Measurements from ENCODE around the gene TPD52L2. TPM values are rescaled to one million over a fixed set of nuclear protein-coding genes. Genes with fewer than 3 reads are reported as not detected.

Gene TPD52L2
- total RNA-seq, 1 experiment from 2014 or later: 175 TPM

GRCh38 chr20:63940472-63941266, 75.6 kb downstream of the TPD52L2 start:
- Mint-ChIP-seq H3K4me1 (ENCODE audit: insufficient read depth, unreplicated experiment) (no peaks in the 10 kb centered on the region), H3K27ac (ENCODE audit: low read depth, unreplicated experiment) (no peak overlapping the region), H3K4me3 (ENCODE audit: unreplicated experiment) (no peak overlapping the region), H3K27me3 (ENCODE audit: insufficient read depth, unreplicated experiment) (no peaks in the 10 kb centered on the region), H3K36me3 (ENCODE audit: insufficient read depth, unreplicated experiment) (peaks cover 70% of the 10 kb centered on the region), H3K9me3 (ENCODE audit: unreplicated experiment) (no peaks in the 10 kb centered on the region)
- intact Hi-C loops (cut with micrococcal nuclease): no loop called here
- CTCF ChIA-PET: interaction anchor here (0.8 to 1.0 kb wide), 2 partner anchors 30 to 179 kb away, joined by 3 to 4 read pairs; no protein-coding TSS in a partner anchor
- no peak for DNase-seq (ENCODE audit: unreplicated experiment)
- no peak for TF ChIP-seq CTCF (IDR thresholded peaks at IDR 0.05; ENCODE audit: unreplicated experiment)
- POLR2A ChIA-PET: interaction anchor here (0.7 to 0.9 kb wide), 3 partner anchors 76 to 419 kb away, joined by 3 to 5 read pairs (median 3); partner anchors contain the start of gene TPD52L2
- BruUV-seq (replicated peaks): no TSS peak

Small RNA genes lying within 50 kb of the gene (microRNA-seq; reads per million reads assigned to microRNA genes)
- gene MIR1914 (3.4 reads per million, percentile 25 among the genes with 10 or more reads in this experiment), gene MIR941-1 (not detected), gene MIR941-2 (not detected), gene MIR941-3 (not detected), gene MIR941-4 (not detected), gene MIR941-5 (not detected)

Other genes with a start within 250 kb of the TPD52L2 start
- gene GMEB2, start 238.2 kb upstream of the TPD52L2 start, total RNA-seq (2022): 14.9 and 19.6 TPM in 2 replicates
- gene STMN3, start 211.8 kb upstream of the TPD52L2 start, total RNA-seq (2022): 1.7 and 5.3 TPM in 2 replicates
- gene RTEL1, start 207.0 kb upstream of the TPD52L2 start, total RNA-seq (2022): 27.9 and 39.2 TPM in 2 replicates
- gene TNFRSF6B, start 168.6 kb upstream of the TPD52L2 start, total RNA-seq (2022): 12.3 and 24.4 TPM in 2 replicates
- 60.1 and 65.4 TPM in 2 replicates for gene ARFRP1, start 157.3 kb upstream of the TPD52L2 start, total RNA-seq (2022)
- 19.5 and 22.2 TPM in 2 replicates for gene ZGPAT, start 157.2 kb upstream of the TPD52L2 start, total RNA-seq (2022)
- 10.1 and 16.0 TPM in 2 replicates for gene LIME1, start 128.6 kb upstream of the TPD52L2 start, total RNA-seq (2022)
- 85.0 and 105 TPM in 2 replicates for gene SLC2A4RG, start 125.5 kb upstream of the TPD52L2 start, total RNA-seq (2022)
- 0.63 and 0.71 TPM in 2 replicates for gene ZBTB46, start 34.0 kb upstream of the TPD52L2 start, total RNA-seq (2022)
- gene ABHD16B, start 3.8 kb upstream of the TPD52L2 start, total RNA-seq (2022): not detected in 2 replicates
- 38.1 and 45.0 TPM in 2 replicates for gene DNAJC5, start 29.9 kb downstream of the TPD52L2 start, total RNA-seq (2022)
- 38.6 and 43.7 TPM in 2 replicates for gene UCKL1, start 91.1 kb downstream of the TPD52L2 start, total RNA-seq (2022)
- 23.5 and 26.6 TPM in 2 replicates for gene ZNF512B, start 104.7 kb downstream of the TPD52L2 start, total RNA-seq (2022)
- gene SAMD10, start 114.4 kb downstream of the TPD52L2 start, total RNA-seq (2022): 4.4 and 4.5 TPM in 2 replicates
- gene PRPF6, start 115.9 kb downstream of the TPD52L2 start, total RNA-seq (2022): 70.9 and 88.5 TPM in 2 replicates
- 1.1 and 2.0 TPM in 2 replicates for gene C20orf204, start 170.9 kb downstream of the TPD52L2 start, total RNA-seq (2022)
- 0.16 and 0.22 TPM in 2 replicates for gene SOX18, start 184.4 kb downstream of the TPD52L2 start, total RNA-seq (2022)
- 30.8 and 39.7 TPM in 2 replicates for gene TCEA2, start 197.9 kb downstream of the TPD52L2 start, total RNA-seq (2022)
- 8.2 and 8.8 TPM in 2 replicates for gene RGS19, start 214.2 kb downstream of the TPD52L2 start, total RNA-seq (2022)
- 0.12 and 0.15 TPM in 2 replicates for gene OPRL1, start 214.8 kb downstream of the TPD52L2 start, total RNA-seq (2022)
- not detected in 2 replicates for gene LKAAEAR1, start 219.1 kb downstream of the TPD52L2 start, total RNA-seq (2022)
- gene NPBWR2, start 242.3 kb downstream of the TPD52L2 start, total RNA-seq (2022): not detected in 2 replicates